NCI-H526 treated with DMSO at 0.1 percent for 48 hours (cell line): ENCODE results near the gene BIVM.
A peak's percentile ranks its signal among the peaks of the same experiment; 100 is the strongest.

ENCODE experiments used
- DNase-seq: peaks from one replicate; lab custom pipeline; 2025; lab: John Stamatoyannopoulos, UW

The BIVM gene

DNA sequence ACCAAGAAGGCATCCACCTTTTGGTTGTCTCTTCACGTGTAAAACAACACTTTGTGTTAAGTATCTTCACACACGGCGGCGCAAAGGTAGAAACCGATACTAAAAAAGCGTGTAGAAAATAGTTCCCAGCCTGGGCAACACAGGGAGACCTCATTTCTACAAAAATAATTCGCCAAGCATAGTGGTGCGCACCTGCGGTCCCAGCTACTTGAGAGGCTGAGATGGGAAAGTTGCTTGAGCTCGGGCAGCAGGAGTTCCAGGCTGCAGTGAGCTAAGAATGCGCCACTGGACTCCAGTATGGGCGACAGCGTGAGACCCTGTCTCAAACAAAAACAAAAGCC is 46.3 kb downstream of the BIVM start:
- DNase-seq = no peak

DNA sequence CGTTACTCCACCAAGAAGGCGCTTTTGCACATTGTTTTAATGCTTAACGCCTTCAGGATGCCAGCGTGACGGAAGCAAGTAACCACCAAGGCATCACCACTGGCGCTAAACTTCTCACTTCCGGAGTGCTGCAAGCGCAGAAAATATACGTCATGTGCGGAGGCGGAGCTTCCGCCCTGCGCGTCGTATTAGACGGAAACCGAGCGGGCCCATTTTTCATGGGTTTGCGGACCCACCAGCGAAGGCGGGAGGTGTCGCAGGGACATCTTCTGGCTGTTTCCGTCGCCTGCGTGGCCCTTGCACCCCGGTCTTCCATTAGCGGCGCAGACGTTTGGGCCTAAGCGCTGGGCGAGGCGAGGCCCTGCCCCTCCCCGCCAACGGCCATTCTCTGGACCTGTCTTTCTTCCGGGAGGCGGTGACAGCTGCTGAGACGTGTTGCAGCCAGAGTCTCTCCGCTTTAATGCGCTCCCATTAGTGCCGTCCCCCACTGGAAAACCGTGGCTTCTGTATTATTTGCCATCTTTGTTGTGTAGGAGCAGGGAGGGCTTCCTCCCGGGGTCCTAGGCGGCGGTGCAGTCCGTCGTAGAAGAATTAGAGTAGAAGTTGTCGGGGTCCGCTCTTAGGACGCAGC is 46.8 kb downstream of the BIVM start, which contains the start of gene ERCC5:
ERCC5 (plus strand) TSS at position 403 of the 631 bp plus-strand sequence. CDS start 235 bp downstream, outside the sequence.
- DNase-seq = peak; percentile 88

DNA sequence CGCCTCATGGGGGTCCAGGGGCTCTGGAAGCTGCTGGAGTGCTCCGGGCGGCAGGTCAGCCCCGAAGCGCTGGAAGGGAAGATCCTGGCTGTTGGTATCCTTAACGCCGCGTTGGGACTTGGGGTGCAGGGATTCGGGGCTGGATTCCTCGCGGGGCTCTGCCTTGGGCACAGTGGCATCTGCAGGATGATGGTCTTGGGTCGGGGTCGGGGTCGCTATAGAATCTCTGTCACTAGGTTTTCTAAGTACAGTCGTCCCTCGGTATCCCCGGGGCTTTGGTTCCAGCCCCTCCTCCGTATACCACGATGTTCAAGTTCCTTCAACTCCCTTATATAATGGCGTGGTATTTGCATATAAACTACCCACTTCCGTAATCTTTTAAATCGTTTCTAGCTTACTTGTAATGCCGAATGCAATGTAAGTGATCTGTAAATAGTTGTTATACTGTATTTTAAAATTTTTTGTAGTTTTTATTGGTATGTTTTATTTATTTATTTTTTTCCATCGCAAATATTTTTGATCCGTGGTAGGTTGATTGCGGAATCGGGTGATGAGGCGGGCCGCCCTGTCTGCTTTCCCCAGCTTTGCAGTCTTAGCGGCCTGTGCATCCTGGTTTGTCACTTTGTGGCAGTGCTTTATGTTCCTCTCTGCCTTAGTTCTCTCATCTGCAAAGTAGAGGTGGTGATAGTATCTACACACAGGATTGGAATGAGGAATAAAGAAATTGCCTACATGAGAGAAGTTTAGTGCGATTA is 47.5 kb downstream of the BIVM start:
- DNase-seq = peak; percentile 42

DNA sequence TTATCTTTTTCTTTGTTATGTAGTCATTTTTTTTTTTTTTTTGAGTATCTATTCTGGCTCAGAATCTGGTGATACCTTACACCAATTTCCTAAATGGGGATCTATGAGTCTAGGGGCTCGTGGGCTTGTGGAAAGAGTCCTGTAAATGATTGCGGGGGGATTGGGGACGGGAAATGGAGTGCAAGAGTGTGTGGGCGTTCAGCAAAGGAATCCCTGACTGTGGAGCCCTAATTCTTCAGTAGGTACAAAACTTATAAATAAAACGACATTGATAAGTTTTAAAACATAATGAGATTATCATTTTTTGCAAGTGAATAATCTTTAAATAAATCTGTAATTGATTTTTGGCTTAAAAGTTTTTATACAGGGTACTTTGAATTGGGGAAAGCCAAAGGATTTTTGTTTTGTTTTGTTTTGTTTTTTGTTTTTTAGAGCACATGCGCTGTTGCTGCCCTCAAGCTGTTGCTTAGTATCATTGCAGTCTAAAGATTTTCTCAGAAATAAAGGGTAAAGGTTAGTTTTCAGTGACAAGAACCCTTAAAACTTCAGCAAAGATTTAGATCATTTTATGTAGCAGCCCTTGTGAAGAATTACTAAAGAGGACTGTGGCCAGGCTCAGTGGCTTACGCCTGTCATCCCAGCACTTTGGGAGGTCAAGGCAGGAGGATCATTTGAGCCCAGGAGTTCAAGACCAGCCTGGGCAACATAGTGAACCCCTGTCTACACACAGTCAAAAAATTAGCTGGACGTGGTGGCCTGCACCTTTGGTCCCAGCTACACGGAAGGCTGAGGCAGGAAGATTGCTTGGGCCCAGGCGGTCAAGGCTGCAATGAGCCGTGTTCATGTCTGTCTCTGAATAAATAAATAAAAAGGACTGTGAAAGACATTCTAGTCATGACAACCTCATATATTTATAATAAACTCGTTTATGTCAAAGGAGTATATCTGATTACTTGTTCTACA is 48.6 kb downstream of the BIVM start:
- peak; percentile 26 for DNase-seq

DNA sequence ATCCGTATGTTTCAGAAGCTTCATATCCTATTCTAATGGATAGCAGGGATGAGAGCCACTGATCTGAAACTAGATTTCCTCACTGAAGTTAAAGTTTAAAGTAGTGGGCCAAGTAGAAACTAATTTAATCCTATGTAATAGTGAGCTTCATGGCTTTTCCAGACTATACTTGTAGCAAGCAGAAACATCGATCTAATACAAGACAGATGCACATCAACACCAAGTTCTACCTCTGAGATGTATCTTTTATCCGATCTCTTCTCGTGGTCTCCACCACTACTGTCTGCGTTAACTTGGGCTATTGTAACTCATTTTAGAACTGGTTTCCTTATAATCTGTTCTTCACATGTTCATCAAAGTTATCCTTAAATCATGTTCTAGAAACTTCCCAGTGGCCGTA is 50.0 kb downstream of the BIVM start:
- DNase-seq = no peak

DNA sequence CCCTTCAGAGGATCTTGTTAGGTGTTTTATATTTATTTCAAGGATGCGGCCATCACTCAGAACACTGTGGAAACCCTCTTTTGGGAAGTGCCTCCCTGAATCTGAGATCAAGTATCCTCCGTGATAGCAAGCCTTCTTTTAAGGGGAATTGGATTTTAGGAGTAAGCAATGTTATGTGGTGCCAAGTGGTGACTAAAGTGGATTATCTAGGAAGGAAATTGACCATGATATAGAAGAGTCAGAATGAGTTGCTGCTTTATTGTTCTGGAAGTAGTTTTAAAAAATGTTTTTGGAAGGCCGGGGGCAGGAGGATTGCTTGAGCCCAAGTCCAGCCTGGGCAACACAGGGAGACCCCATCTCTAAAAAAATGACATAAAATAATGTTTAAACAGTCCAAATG is 53.6 kb downstream of the BIVM start:
- DNase-seq = no peak

DNA sequence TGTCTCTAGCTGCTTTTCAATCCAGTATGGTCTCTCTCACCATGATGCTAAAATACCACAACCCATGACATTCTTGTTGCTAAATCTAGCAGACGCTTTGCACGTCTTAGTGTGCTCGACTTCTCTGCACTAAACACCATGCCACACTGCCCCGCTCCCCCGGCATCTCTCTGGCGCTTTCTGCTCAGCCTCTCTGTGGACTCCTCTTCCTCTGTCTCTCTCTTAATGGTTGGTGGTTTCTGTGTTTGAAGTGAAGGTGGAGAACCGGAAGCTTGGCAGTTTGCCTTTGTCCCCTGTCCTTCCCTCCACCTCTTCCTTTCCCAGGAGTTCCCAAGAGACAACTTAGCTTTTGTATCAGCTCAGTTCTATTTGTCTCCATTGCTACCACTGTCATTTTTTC is 55.8 kb downstream of the BIVM start:
- no peak for DNase-seq

DNA sequence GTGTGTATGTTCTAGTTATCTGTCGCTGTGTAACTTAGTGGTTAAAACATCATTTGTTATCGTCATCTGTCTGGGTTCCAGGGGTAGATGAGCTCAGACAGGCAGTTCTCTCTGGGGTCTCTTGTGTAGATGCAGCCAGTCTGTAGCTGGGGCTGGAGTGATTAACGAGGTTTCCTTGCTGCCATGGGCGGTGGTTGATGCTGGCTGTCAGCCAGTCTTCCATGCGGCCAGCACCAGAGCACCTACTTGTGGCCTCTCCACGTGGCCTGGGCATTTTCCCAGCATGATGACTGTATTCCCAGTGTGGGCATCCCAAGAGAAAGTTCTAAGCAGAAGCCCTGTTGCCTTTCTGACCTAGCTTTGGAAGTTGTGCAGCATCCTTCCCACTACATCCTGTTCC is 57.6 kb downstream of the BIVM start:
- no peak for DNase-seq

DNA sequence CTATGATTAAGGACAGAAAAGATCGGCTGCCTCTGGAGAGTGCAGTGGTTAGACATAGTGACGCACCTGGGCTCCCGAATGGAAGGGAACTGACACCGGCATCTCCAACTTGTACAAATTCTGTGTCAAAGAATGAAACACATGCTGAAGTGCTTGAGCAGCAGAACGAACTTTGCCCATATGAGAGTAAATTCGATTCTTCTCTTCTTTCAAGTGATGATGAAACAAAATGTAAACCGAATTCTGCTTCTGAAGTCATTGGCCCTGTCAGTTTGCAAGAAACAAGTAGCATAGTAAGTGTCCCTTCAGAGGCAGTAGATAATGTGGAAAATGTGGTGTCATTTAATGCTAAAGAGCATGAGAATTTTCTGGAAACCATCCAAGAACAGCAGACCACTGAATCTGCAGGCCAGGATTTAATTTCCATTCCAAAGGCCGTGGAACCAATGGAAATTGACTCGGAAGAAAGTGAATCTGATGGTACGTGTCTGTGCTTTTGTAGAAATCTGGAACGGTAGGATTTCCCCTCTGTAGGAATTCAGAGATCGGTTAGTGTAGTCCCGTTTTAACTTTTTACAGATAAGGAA is 63.8 kb downstream of the BIVM start:
- no peak for DNase-seq

DNA sequence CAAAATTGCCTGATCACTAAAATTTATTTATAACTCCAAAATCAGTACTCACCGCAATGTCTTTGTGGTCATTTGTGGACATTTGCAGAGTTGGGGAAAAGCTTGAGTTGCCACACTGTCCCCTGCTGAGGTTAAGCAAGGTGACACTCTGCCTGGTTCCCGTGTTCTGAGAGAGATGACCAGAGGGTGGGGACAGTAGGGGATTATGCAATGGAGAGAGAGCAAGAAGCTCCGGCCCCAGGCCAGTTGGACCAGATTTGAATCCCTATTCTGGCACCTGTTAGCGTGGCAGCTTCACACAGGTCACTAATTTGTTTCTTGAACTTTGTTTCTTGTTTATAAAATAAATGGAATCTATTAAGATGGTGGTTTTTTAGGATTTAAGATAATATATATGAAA is 64.7 kb downstream of the BIVM start:
- DNase-seq = no peak

DNA sequence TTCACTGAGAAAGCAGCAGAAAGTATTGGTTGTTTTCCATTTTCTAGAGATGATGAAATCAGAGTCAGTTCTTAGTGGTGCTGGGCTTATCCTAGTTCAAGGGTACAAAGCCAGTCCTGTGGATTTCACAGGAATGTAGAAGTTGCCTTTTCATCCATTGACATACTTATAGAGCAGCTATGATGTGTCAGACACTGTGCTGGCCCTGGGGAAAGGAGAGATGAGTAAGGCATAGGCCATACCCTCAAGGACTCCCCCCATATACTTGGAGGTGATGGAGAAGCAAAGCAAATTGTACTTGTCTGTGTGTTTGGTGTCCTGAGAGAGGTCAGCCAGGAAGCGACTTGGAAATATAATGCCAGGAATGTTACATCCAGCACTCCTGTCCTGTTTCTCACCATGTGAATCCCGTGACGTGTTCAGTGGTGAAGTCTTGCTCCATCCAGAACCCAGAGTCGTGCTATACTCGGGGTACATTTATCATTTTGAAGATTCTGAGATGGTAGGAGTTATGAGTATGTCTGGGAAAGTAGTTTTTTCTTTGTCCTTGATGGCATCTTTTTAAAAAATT is 69.5 kb downstream of the BIVM start:
- no peak for DNase-seq

DNA sequence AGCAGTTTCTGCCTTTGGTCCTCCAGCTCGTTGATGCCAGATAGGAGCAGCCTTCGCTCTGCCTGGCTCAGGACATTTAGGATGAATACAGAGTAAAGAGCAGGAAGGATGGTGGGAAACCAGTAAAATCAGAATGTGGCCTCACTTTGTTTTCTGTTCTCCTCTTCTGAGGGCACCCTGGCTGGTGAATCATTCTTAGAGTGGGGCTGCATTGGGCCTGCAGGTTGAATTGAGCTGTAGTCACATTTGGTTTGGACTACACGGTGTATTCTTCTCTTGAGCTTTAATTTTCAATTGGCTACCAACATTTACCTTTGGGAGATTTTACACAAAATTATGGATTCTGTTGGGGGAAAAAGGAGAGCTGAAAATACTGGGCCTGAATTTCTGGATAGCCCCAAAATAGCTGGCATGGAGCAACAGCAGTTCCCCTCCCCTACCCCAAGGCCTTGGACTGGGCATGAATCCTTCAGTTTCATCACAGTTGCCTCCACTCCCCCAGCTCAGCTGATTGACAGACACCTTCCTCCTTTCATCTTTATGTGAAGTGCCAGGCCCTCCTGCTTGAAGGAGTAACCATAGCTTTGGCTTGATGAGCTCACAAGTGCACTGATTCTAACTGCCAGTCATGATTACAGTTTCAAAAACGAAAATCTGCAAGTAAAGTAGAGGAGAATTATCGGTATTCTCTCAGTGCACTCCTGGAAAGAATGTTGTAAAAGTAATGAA is 71.2 kb downstream of the BIVM start:
- no peak for DNase-seq

DNA sequence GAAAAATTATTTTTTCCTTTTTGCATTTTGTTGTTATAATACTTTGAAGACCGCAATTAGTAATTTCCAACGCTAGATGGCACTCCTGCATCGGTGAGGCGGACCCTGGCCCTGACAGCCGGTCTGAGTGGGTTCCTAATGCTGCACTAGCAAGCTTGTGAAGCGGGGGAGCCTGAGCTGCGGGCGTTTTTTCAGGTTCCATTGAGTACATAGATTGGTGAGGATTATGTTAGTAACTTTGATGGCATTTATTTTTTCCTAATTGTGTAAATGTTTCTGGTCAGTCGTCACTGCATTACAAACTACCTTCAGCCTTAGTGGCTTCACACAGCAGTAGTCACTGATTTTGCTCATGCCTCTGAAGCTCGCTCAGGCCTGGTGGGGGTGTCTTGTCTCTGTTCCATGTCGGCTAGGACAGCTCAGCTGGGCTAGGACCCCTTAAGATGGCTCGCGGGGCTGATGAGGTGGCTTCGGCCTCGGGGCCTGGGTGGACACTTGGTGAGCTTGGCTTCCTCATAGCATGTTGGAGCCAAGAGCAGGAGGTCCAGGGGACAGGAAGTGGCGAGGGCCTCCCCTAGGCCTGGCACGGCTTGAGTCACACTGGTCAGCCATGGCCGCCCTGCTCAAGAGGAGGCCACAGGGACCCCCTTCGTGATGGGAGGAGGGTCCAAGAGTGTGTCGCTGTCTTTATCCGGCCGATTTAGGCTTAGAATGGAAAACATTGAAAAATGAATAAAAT is 71.9 kb downstream of the BIVM start:
- DNase-seq = peak; percentile 33

DNA sequence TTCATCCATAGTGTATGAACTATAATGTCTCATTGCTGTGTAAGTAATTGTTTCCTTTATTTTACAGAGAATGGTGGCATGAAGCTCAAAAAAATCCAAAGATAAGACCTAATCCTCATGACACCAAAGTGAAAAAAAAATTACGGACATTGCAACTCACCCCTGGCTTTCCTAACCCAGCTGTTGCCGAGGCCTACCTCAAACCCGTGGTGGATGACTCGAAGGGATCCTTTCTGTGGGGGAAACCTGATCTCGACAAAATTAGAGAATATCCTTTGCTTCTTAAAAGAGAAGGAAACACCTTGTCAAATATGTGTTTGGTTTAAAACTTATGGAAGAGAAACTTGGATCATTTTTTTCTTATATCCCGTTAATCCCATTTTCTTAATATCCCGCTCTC is 73.2 kb downstream of the BIVM start:
- DNase-seq = no peak

DNA sequence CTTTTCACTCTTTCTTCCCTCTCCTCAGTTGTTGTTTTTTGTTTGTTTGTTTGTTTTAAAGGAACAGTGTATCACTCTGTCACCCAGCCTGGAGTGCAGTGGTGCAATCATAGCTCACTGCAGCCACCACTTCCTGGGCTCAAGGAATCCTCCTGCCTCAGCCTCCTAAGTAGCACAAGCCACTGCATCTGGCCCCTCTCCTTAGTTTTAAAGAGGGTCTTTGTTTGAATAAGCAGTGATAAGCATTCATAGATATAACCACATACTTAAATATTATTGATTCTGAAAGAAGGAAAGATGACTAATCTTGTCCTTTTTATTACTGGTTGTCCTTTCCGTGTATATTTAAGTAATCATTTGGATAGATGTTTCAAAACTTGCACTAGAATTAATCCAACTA is 73.6 kb downstream of the BIVM start:
- no peak for DNase-seq

DNA sequence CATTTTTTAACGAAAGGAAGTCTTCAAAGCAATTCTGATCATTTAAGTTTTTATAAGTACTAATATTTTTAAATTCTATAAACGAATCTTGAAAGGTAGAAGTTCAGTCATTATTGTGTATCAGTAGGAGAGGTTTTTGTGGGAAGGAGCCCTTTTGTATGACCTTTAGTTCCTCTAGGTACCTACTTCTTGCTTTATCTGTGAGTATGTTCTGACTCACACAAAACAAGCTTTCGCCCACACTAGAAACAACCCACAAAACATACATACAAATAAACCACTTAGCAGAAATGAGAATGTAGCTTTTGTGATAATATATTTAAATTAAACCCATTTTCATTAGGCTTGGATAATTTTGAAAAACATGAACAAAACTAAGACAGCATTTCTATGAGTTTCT is 74.7 kb downstream of the BIVM start:
- no peak for DNase-seq

DNA sequence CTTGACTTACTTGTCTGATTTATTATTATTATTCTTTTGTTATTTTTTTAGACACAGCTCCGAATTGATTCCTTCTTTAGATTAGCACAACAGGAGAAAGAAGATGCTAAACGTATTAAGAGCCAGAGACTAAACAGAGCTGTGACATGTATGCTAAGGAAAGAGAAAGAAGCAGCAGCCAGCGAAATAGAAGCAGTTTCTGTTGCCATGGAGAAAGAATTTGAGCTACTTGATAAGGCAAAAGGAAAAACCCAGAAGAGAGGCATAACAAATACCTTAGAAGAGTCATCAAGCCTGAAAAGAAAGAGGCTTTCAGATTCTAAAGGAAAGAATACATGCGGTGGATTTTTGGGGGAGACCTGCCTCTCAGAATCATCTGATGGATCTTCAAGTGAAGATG is 76.3 kb downstream of the BIVM start:
- DNase-seq = no peak

DNA sequence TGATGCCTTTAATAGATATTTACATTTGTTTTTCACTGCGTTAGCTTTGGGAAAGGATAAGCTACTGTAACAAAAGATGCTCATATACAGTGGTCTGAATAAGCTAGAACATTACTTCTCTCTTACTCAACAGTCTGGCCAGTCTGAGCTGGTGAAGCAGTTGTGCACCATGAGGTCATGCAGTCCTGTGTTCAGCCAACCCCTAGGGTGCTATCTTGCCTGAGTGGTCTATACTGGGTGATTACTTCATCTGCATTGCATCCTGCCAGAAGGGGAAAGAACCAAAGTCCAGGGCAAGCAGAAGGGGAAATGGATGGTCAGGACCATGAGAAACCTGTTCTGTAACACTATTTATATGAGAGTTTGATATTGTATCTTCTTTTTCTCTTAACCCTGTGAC is 78.4 kb downstream of the BIVM start:
- no peak for DNase-seq

DNA sequence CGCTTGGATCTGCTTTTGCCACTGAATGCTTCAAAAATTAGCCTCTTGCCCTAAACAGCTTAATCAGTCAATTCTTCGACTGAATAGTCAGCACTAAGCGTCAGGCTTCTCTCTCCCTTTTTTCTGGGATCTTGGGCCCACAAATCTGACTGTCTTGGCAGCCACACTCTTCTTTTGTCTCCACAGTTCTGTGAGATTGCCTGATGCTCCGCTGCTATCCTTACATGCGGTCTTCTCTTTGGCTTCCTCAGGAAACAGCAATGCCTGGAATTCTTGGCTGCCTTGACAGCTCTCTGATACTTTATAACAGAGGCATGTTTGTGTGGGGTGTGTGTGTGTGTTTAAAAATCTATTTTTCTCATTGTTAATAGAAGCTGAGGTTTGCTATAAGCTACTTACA is 79.6 kb downstream of the BIVM start:
- DNase-seq = no peak

DNA sequence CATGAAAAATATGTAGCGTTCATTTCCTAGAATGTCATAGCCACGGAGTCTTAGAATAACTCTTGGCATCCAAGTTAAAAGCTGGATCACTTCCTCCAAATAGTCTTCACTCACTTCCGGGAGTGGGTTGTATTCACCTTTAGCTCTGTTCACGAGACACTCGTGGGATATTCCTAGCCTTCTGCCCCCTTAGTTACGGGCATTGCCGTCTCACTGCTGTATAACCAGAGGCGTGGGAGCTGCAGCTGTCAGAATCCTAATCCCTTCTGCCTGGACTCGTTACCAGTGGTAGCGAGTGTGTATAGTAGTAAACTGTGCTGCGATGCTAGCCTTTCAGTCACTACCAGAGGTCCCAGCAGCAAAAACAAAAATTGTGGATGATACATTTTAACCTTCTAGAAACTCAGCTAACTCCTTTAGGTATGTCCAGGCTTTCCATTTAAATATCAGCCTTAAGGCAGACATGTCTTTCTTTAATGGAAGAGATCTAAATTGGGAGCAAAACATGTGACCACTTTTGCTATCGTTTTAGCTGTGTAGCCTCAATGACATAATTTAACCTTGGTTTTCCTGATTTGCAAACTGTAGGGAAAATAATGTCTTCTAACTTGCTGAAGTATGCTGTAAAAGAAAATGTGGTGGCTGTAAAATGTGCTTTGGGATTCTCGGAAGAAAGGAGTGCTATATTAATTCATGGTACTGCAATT is 81.0 kb downstream of the BIVM start:
- DNase-seq = no peak
